ENCODE measurements around the gene DNAH2.
"Not testable (repeated sequence)": the region's sequence is repeated elsewhere in the genome, so short reads cannot be mapped to it uniquely, and the experiment has no call there.

The DNAH2 gene

DNA sequence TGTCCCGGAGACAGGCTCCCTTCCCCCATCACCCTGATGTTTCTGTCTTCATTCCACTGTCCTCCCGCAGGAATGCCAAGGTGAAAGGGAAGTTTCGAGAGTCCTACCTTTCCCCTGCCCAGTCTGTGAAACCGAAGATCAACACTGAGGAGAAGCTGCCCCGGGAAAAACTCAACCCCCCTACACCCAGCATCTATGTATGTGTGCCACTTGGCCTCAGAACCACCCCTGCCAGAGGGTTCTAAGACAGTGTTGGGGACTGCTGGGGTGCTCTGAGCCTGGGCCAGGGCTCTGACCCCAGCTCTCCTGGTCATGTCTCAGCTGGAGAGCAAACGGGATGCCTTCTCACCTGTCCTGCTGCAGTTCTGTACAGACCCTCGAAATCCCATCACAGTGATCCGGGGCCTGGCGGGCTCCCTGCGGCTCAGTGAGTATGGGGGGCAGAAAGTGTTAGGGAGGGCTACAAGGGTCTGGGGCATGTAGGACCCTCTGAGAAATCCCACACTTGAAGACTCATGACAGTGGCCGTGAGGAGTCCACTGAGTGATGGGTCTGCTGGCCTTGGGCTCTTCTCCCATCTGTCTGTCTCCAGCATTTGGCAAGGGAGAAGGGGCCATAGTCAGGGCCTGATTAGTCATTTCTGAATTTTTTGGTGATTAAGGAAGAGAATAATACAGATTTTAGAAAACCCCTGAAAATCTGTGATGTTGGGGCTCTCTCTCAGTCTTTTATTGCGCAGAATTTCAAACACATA is 132.4 kb downstream of the DNAH2 start:
- no peak for DNase-seq (ENCODE audit: low read depth in 2 of 2)

DNA sequence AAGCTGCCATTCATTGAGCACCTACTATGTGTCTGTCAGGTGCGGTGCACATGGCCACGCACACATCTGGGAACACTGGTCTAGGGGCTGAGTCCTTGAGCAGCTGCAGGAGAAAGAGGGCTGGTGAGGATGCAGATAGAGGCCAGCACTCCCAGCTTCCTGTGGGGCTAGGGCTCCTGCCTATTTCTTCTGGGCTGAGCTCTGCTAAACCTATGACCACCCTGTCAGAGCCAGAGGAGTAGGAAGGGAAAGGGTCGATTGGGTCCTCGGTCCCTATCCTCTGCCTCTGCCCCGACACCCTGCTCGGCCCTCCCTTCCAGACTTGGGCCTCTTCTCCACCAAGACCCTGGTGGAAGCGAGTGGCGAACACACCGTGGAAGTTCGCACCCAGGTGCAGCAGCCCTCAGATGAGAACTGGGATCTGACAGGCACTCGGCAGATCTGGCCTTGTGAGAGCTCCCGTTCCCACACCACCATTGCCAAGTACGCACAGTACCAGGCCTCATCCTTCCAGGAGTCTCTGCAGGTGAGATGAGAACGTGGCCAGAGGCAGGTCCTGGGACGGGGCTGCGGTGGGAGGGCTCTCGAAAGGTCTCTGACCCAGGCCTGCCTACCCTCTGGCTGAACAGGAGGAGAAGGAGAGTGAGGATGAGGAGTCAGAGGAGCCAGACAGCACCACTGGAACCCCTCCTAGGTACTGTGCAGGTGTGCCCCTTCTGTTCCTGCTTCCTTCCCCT is 133.3 kb downstream of the DNAH2 start:
- DNase-seq (ENCODE audit: low read depth in 2 of 2) = no peak

DNA sequence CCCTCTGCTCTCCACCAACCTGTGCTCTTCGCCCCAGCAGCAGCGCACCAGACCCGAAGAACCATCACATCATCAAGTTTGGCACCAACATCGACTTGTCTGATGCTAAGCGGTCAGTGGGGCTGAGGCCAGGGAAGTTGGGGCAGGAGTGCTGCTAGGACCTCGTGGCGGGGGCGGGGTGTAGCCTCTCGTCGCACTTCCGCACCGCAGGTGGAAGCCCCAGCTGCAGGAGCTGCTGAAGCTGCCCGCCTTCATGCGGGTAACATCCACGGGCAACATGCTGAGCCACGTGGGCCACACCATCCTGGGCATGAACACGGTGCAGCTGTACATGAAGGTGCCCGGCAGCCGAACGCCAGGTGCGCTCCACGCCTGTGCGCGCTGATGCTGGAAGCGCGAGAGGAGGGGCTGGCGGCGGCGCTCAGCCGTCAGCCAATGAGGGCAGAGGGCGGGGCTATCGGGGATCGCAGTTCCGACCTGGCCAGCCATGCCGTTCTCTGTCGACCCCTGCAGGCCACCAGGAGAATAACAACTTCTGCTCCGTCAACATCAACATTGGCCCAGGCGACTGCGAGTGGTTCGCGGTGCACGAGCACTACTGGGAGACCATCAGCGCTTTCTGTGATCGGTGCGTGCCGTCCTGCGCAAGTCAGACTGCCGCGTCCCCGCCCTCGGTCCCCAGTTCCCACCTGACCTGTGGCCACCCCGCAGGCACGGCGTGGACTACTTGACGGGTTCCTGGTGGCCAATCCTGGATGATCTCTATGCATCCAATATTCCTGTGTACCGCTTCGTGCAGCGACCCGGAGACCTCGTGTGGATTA is 134.1 kb downstream of the DNAH2 start:
- peak; percentile 80 to 83 for DNase-seq (ENCODE audit: low read depth in 2 of 2)

- no peak for DNase-seq (ENCODE audit: low read depth in 2 of 2)
Observed at GRCh38 chr17:7852262-7852670, 134.7 kb downstream of the DNAH2 start.

- DNase-seq (ENCODE audit: low read depth in 2 of 2) = no peak
Observed at GRCh38 chr17:7852919-7853690, 135.6 kb downstream of the DNAH2 start.

- DNase-seq (ENCODE audit: low read depth in 2 of 2) = no peak
Observed at GRCh38 chr17:7853691-7854038, 136.1 kb downstream of the DNAH2 start.

DNA sequence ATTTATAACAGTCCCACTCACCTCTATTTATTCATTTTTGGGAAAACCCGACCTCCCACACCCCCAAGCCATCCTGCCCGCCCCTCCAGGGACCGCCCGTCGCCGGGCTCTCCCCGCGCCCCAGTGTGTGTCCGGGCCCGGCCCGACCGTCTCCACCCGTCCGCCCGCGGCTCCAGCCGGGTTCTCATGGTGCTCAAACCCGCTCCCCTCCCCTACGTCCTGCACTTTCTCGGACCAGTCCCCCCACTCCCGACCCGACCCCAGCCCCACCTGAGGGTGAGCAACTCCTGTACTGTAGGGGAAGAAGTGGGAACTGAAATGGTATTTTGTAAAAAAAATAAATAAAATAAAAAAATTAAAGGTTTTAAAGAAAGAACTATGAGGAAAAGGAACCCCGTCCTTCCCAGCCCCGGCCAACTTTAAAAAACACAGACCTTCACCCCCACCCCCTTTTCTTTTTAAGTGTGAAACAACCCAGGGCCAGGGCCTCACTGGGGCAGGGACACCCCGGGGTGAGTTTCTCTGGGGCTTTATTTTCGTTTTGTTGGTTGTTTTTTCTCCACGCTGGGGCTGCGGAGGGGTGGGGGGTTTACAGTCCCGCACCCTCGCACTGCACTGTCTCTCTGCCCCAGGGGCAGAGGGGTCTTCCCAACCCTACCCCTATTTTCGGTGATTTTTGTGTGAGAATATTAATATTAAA is 136.7 kb downstream of the DNAH2 start:
- no peak for DNase-seq (ENCODE audit: low read depth in 2 of 2)

GRCh38 chr17:7854851-7855659 is 137.5 kb downstream of the DNAH2 start, which contains the start of gene TMEM88:
Gene TMEM88 (plus strand): TSS chr17:7855066. CDS start chr17:7855075, 9 bp downstream.
- no peak for DNase-seq (ENCODE audit: low read depth in 2 of 2)

DNA sequence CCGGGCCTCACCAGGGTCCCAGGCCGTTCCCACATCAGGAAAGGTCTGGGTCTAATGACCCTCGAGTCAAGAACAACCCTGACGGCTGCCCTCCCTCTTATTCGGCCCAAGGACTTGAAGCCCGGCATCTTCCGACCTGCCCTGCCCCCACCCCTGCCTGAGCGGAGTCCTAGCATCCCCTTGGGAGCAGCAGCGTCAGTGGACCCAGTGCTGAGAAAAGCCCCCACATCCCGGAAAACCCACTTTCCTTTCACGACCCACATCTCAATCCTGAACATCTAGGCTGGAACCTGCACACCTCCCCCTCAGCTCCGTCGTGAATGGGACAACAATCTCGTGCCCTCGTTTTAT is 138.1 kb downstream of the DNAH2 start:
- no peak for DNase-seq (ENCODE audit: low read depth in 2 of 2)

DNA sequence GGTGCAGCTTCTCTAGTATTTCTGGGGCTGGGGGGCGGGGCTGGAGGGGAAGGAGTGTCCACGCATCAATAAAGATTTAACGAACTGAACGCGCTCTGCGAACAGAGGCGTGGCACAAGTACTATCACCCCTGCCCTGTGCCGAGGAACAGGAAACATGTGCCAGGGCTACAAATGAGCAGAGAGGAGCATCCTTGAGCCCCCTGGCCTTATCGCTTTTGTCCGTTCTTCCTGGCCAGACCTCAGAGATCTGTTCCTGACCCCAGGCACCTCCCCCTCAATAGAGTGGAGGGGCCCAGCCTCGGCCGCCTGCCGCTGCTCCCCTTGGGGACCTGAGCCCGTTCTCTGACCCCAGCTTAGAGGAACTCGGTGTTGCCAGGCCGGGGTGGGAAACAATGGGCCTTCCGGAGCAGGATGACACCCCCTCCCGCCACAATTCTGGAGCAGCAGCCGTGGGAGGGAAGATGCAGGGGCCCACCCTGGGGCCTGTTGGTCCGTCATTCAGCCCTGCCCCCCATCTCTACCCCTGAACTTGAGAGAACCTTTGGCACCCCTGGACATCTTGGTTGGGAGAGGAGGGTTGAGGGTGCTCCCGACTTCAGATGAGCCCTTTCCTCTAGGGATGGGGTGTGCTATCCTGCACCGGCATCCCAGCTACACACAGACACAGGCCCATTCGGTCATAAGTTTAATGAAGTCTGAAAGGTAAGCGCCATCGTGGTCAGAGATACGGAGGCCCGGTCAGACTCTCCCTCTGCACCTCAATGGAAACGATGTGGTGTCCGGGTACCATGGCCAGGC is 138.7 kb downstream of the DNAH2 start:
- no peak for DNase-seq (ENCODE audit: low read depth in 2 of 2)

DNA sequence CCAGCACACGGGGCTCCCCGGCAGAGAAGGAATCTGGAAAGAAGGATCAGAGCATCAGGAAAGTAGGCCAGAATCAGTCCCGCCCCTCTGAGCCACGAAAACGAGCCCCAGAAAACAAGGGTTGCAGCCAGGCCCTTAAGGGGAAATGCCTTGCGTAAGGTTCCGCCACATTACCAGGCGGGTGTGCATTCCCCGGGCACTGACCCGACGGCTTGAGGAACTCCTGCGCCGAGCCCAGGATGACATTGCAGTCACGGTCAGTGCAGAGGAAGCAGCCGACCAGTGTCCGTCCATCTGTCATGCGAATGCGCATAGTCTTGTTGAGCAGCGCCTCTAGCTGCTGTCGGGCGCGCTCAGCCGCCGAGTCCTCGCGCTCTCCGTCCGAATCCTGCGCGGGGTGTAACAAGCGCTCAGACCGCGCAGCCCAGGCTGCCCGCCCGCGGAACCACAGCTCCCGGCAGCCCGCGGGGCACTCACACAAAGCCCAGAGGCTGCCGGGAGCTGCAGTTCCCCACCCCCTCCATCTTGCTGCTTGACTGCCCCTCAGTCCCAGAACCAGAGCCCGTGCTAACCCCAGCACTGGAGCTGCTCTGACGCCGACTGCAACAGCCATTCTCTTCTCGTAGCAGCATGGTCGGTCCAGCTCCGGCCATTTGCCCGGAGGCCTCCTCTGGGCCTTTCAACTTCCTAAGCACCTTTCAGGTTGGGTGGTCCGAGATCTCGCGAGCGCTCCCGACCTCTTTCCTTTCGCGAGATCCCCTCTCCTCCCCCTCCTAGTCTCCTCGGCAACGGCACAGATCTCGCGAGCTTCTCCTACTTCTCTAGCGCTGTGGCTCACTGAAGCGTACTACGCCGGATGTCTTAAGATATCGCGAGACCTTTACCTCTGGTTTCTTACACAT is 139.5 kb downstream of the DNAH2 start, which contains the start of gene NAA38:
NAA38 (minus strand) TSS at position 749 of the 902 bp plus-strand sequence; CDS start at position 653, 96 bp downstream.
- DNase-seq (ENCODE audit: low read depth in 2 of 2) = peak; percentile 89 to 93

DNA sequence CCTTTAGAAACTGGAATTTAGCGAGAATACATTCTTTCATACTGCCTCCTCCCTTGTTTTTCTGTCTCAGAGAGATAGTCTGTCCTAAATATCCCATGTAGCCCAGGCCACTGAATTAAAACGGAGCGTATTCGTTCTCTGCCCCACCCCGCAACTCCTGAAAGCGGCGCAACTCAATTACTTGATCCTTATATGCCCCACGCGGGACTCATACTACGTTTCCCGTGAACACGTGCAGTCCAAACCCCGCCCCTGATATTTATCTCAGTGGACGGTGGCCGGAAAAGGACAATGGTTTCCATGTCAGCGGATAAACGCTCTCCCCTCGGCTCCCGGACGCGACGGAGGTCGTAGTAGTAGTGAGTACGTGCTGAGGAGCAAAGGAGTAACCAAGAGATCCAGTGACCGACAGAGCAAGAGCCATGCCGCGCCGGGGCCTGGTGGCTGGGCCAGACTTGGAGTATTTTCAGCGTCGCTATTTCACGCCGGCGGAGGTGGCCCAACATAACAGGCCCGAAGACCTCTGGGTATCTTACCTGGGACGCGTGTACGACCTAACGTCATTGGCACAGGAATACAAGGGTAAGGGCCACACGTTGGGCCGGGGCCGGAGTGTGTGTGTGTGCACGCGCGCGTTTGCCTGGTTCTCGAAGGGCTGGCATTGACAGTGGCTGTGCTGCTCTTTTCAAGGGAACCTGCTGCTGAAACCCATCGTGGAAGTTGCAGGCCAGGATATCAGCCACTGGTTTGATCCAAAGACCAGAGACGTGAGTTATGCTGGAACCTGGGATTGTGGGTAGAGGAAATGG is 140.4 kb downstream of the DNAH2 start, which contains the start of gene CYB5D1:
CYB5D1 (plus strand) TSS at position 291 of the 809 bp plus-strand sequence; CDS start at position 423, 132 bp downstream.
- peak; percentile 71 to 80 for DNase-seq (ENCODE audit: low read depth in 2 of 2)

DNA sequence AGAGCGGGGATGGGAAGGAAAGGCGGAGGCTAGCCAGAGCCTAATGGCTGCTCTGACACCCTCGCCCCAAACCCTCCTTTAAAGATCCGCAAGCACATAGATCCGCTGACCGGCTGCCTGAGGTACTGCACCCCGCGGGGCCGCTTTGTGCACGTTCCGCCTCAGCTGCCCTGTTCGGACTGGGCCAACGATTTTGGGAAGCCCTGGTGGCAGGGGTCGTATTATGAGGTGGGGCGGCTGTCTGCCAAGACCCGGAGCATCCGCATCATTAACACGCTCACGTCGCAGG is 140.9 kb downstream of the DNAH2 start:
- DNase-seq (ENCODE audit: low read depth in 2 of 2) = no peak

- DNase-seq (ENCODE audit: low read depth in 2 of 2) = no peak
Observed at GRCh38 chr17:7859028-7859427, 141.5 kb downstream of the DNAH2 start.

GRCh38 chr17:7862692-7863437 is 145.3 kb downstream of the DNAH2 start:
- no peak for DNase-seq (ENCODE audit: low read depth in 2 of 2)

- not testable (repeated sequence) for DNase-seq (ENCODE audit: low read depth in 2 of 2)
Observed at GRCh38 chr17:7864384-7864783, 146.8 kb downstream of the DNAH2 start.
